ENCODE results near the gene PES1.
"Not testable (repeated sequence)": the region's sequence is repeated elsewhere in the genome, so short reads cannot be mapped to it uniquely, and the experiment has no call there.

Gene PES1

GRCh38 chr22:30561402-30562189 is 30.1 kb downstream of the PES1 start:
- Histone ChIP-seq H3K4me1 (ENCODE audit: insufficient read depth, low read length) (peaks cover 10% of the 10 kb centered on the region), H3K36me3 (ENCODE audit: insufficient read depth, low read length) (no peaks in the 10 kb centered on the region), H3K9ac (ENCODE audit: low read depth, low read length) (no peak overlapping the region), H3K27ac (ENCODE audit: low read depth, low read length) (no peak overlapping the region), H3K27me3 (ENCODE audit: insufficient read depth, low read length) (no peaks in the 10 kb centered on the region), H3K4me3 (ENCODE audit: low read length) (no peak overlapping the region), H3K9me3 (ENCODE audit: insufficient read depth, low read depth, low read length) (no peaks in the 10 kb centered on the region)
- 51% methylated on average over 10 of the region's 10 CpGs for WGBS

DNA sequence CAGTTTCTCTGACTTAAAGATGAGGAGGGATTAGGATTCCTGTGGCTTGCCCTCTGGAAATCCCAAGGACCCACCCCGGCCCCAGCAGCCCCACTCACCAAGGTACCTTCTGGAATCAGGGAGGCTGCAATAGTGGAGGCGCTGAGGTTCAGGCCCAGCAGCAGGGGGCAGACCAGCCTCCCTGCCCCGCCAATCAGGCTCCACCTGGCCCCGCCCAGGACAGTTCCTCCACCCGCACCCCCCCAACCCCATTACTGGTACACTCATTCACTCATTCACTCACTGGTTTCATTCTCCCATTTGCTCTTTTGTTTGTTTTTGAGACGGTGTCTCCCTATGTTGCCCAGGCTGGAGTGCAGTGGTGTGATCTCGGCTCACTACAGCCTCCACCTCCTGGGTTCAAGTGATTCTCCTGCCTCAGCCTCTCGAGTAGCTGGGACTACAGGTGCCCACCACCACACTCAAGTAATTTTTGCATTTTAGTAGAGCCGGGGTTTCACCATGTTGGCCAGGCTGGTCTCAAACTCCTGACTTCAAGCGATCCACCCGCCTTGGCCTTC is 31.0 kb downstream of the PES1 start:
- H3K4me3 ChIP-seq (ENCODE audit: low read length); H3K36me3 ChIP-seq (ENCODE audit: insufficient read depth, low read length); H3K9ac ChIP-seq (ENCODE audit: low read depth, low read length); H3K4me1 ChIP-seq (ENCODE audit: insufficient read depth, low read length); H3K9me3 ChIP-seq (ENCODE audit: insufficient read depth, low read depth, low read length); H3K27me3 ChIP-seq (ENCODE audit: insufficient read depth, low read length); H3K27ac ChIP-seq (ENCODE audit: low read depth, low read length): not testable (repeated sequence)
- WGBS, result 87% methylated on average over 11 of the region's 11 CpGs

DNA sequence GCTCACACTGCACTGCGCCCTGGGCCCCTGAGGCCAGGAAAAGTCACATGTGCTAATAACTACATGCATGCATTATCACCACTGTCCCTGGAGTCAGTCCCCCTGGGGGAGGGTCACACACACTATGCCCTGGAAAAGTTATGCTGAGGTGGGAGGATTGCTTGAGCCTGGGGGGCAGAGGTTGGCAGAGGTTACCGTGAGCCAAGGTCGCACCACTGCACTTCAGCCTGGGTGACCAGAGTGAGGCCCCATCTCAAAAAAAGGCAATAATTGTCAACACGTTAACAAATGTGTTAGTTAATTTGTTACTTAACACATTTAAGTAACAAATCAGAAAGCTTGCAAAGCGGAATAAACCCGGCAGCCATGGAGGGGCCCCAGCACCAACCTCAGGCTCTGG is 31.8 kb downstream of the PES1 start:
- Histone ChIP-seq H3K4me1 (ENCODE audit: insufficient read depth, low read length) (peaks cover 9% of the 10 kb centered on the region), H3K9ac (ENCODE audit: low read depth, low read length) (no peak overlapping the region), H3K4me3 (ENCODE audit: low read length) (no peak overlapping the region), H3K36me3 (ENCODE audit: insufficient read depth, low read length) (no peaks in the 10 kb centered on the region), H3K9me3 (ENCODE audit: insufficient read depth, low read depth, low read length) (no peaks in the 10 kb centered on the region), H3K27me3 (ENCODE audit: insufficient read depth, low read length) (no peaks in the 10 kb centered on the region), H3K27ac (ENCODE audit: low read depth, low read length) (no peak overlapping the region; the same call in 1 of the 2 replicates)
- WGBS, result 82% methylated on average over 6 of the region's 6 CpGs

DNA sequence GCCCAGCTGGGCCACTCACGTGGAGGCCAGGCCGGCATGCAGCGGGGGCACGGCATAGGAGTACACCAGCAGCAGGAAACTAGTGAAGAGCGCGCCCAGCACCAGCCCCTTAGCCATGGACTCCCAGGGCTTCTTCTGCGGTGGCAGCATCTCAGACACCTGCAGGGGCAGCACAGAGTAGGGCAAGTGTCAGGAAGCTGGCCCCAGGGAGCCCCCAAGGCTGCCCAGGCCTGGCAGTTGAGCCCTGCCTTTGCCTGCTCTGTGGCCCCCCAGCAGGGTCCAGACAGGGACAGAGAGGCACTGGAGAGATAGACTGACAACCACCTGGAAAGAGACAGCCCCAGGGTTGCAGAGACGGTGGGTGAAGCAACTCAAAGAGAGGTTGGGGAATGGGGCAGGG is 34.5 kb downstream of the PES1 start:
- Histone ChIP-seq H3K36me3 (ENCODE audit: insufficient read depth, low read length) (no peaks in the 10 kb centered on the region), H3K9me3 (ENCODE audit: insufficient read depth, low read depth, low read length) (no peaks in the 10 kb centered on the region), H3K4me1 (ENCODE audit: insufficient read depth, low read length) (peaks cover 5% of the 10 kb centered on the region; the same call in 1 of the 2 replicates), H3K27me3 (ENCODE audit: insufficient read depth, low read length) (no peaks in the 10 kb centered on the region), H3K9ac (ENCODE audit: low read depth, low read length) (no peak overlapping the region), H3K27ac (ENCODE audit: low read depth, low read length) (no peak overlapping the region), H3K4me3 (ENCODE audit: low read length) (no peak overlapping the region)
- 86% methylated on average over 8 of the region's 8 CpGs for WGBS

GRCh38 chr22:30556388-30556787 is 35.3 kb downstream of the PES1 start:
- no peaks in the 10 kb centered on the region for H3K27me3 ChIP-seq (ENCODE audit: insufficient read depth, low read length)
- no peaks in the 10 kb centered on the region for H3K9me3 ChIP-seq (ENCODE audit: insufficient read depth, low read depth, low read length)
- H3K4me1 ChIP-seq (ENCODE audit: insufficient read depth, low read length), result peaks cover 4% of the 10 kb centered on the region; the same call in 1 of the 2 replicates
- no peaks in the 10 kb centered on the region for H3K36me3 ChIP-seq (ENCODE audit: insufficient read depth, low read length)
- H3K27ac ChIP-seq (ENCODE audit: low read depth, low read length), result no peak overlapping the region
- no peak overlapping the region for H3K4me3 ChIP-seq (ENCODE audit: low read length)
- no peak overlapping the region for H3K9ac ChIP-seq (ENCODE audit: low read depth, low read length)
- WGBS, result 81% methylated on average over 6 of the region's 6 CpGs

DNA sequence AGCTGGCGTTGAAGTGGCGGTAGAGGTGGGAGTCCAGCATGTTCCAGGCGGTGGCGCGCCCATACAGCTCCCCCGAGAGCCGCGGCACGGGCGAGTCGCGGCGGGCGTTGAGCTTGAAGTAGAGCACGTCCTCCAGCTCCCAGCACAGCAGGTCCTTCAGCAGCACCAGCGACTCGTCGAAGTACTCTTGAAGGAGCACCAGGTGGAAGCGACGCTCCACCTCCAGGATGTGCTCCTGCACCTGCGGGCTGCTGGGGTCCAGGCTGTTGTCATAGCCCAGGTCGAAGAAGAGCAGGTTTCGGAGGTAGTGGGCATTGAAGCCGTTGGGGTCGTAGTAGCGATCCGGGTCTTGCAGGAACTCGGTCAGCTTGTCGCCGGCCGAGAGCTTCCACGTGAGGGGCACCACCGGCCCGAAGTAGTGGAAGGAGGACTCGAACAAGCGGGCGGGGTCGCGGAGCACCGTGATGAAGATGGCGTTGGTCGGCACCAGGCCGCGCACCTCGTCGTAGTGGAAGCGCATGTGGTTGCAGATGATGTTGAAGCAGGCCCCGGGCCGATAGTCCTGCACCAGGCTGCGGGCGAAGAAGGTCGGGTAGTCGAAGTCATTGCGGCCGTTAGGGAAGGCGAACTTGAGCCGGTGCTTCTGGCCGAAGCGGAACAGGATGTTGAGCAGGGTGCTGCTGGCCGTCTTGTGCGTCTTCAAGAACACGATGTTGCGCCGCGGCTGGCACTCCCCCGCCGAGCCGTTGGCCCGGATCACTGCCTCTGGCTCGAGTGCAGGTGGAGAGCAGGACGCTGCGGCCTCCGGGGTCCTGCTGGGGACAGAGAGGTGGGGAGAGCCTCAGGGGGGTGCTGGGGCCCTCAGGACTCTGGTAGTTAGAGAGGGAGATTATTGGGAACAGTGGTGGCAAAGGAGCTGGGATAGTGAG is 36.2 kb downstream of the PES1 start:
- Histone ChIP-seq H3K9ac (ENCODE audit: low read depth, low read length) (no peak overlapping the region), H3K27ac (ENCODE audit: low read depth, low read length) (no peak overlapping the region), H3K9me3 (ENCODE audit: insufficient read depth, low read depth, low read length) (no peaks in the 10 kb centered on the region), H3K36me3 (ENCODE audit: insufficient read depth, low read length) (no peaks in the 10 kb centered on the region), H3K4me1 (ENCODE audit: insufficient read depth, low read length) (no peaks in the 10 kb centered on the region; the same call in 1 of the 2 replicates), H3K27me3 (ENCODE audit: insufficient read depth, low read length) (no peaks in the 10 kb centered on the region), H3K4me3 (ENCODE audit: low read length) (no peak overlapping the region)
- WGBS, result 94% methylated on average over 73 of the region's 73 CpGs

- Histone ChIP-seq H3K36me3 (ENCODE audit: insufficient read depth, low read length) (no peaks in the 10 kb centered on the region), H3K27ac (ENCODE audit: low read depth, low read length) (no peak overlapping the region), H3K9me3 (ENCODE audit: insufficient read depth, low read depth, low read length) (no peaks in the 10 kb centered on the region), H3K4me3 (ENCODE audit: low read length) (no peak overlapping the region), H3K9ac (ENCODE audit: low read depth, low read length) (no peak overlapping the region), H3K27me3 (ENCODE audit: insufficient read depth, low read length) (no peaks in the 10 kb centered on the region), H3K4me1 (ENCODE audit: insufficient read depth, low read length) (no peaks in the 10 kb centered on the region; the same call in 1 of the 2 replicates)
- WGBS, result 75% methylated on average over 7 of the region's 7 CpGs
Measured at GRCh38 chr22:30553971-30554370, 37.7 kb downstream of the PES1 start.

GRCh38 chr22:30552719-30553118 is 39.0 kb downstream of the PES1 start:
- H3K36me3 ChIP-seq (ENCODE audit: insufficient read depth, low read length), result no peaks in the 10 kb centered on the region
- H3K9me3 ChIP-seq (ENCODE audit: insufficient read depth, low read depth, low read length), result no peaks in the 10 kb centered on the region
- no peaks in the 10 kb centered on the region for H3K27me3 ChIP-seq (ENCODE audit: insufficient read depth, low read length)
- H3K4me3 ChIP-seq (ENCODE audit: low read length), result no peak overlapping the region
- WGBS, result 45% methylated on average over 1 of the region's 1 CpG
- no peak overlapping the region for H3K9ac ChIP-seq (ENCODE audit: low read depth, low read length)
- no peaks in the 10 kb centered on the region; the same call in 1 of the 2 replicates for H3K4me1 ChIP-seq (ENCODE audit: insufficient read depth, low read length)
- H3K27ac ChIP-seq (ENCODE audit: low read depth, low read length), result no peak overlapping the region

DNA sequence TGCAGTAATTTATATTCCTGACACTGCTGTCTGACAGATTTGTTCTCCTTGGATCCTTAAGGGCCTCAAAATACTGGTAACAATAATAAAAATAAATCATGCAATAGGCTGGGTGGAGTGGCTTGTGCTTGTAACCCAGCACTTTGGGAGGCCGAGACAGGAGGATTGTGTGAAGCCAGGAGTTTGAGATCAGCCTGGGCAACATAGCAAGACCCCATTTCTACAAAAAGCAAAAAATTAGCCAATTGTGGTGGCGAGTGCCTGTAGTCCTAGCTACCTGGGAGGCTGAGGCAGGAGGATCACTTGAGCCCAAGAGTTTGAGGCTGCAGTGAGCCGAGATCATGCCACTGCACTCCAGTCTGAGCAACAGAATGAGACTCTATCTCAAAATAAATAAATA is 39.9 kb downstream of the PES1 start:
- not testable (repeated sequence) for H3K36me3 ChIP-seq (ENCODE audit: insufficient read depth, low read length); H3K4me1 ChIP-seq (ENCODE audit: insufficient read depth, low read length); H3K9me3 ChIP-seq (ENCODE audit: insufficient read depth, low read depth, low read length); H3K27me3 ChIP-seq (ENCODE audit: insufficient read depth, low read length); H3K27ac ChIP-seq (ENCODE audit: low read depth, low read length); H3K9ac ChIP-seq (ENCODE audit: low read depth, low read length); H3K4me3 ChIP-seq (ENCODE audit: low read length)
- 90% methylated on average over 3 of the region's 3 CpGs for WGBS

- Histone ChIP-seq H3K27me3 (ENCODE audit: insufficient read depth, low read length) (peaks cover 20% of the 10 kb centered on the region), H3K9me3 (ENCODE audit: insufficient read depth, low read depth, low read length) (no peaks in the 10 kb centered on the region), H3K4me3 (ENCODE audit: low read length) (no peak overlapping the region), H3K4me1 (ENCODE audit: insufficient read depth, low read length) (no peaks in the 10 kb centered on the region), H3K27ac (ENCODE audit: low read depth, low read length) (no peak overlapping the region), H3K36me3 (ENCODE audit: insufficient read depth, low read length) (no peaks in the 10 kb centered on the region), H3K9ac (ENCODE audit: low read depth, low read length) (no peak overlapping the region)
- 90% methylated on average over 4 of the region's 4 CpGs for WGBS
Measured at GRCh38 chr22:30547188-30547587, 44.5 kb downstream of the PES1 start.

DNA sequence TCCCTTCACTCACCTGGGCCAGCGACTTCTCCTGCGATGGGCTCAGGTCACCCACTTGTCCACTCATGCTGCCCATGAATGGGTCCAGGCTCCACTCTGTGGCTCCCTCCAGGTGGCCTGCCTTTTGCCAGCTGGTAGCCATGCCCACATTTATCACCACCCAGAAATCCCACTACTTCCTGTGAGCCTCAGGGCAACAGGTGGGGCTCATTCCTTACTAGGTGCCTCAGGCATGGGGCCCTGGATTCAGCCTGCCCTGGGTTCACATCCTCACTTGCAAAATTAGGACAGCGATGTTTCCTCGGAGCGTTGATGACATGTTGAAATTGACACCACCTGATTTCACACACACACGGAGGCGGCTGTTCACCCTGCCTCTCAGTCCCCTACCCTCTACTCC is 45.1 kb downstream of the PES1 start, which contains the start of gene SEC14L6:
Gene SEC14L6, minus strand, starts transcription at position 126 of the 400 bp plus-strand sequence. Its CDS starts 59 bp downstream, at position 67.
- Histone ChIP-seq H3K27me3 (ENCODE audit: insufficient read depth, low read length) (peaks cover 24% of the 10 kb centered on the region), H3K36me3 (ENCODE audit: insufficient read depth, low read length) (no peaks in the 10 kb centered on the region), H3K9me3 (ENCODE audit: insufficient read depth, low read depth, low read length) (no peaks in the 10 kb centered on the region), H3K4me3 (ENCODE audit: low read length) (no peak within 1 kb of the TSS), H3K4me1 (ENCODE audit: insufficient read depth, low read length) (no peaks in the 10 kb centered on the region), H3K9ac (ENCODE audit: low read depth, low read length) (no peak within 1 kb of the TSS), H3K27ac (ENCODE audit: low read depth, low read length) (no peak within 1 kb of the TSS)
- 95% methylated on average over 7 of the region's 7 CpGs for WGBS

Measured in HUES64 (cell line).